Activated T-helper 1 cell treated with anti-CD3 and anti-CD28 coated beads, Interleukin-2, amount 50 U/mL, for 16 hours (primary cell): Measurements from ENCODE around the gene PTPN14.

Source experiments
- DNase-seq, 2 donors: peaks; one replicate each; pipeline ENCODE4 v3.0.0-alpha.2; 2020; ENCODE audit warnings: low read depth in 1 of 2, low spot score in 1 of 2

PTPN14 gene

GRCh38 chr1:214341459-214341858, 209.9 kb downstream of the PTPN14 start:
- DNase-seq = no peak

GRCh38 chr1:214338212-214338611, 213.2 kb downstream of the PTPN14 start:
- no peak for DNase-seq

- DNase-seq = no peak
Measured at GRCh38 chr1:214337511-214337910, 213.9 kb downstream of the PTPN14 start.

- DNase-seq = no peak
Measured at GRCh38 chr1:214337015-214337414, 214.4 kb downstream of the PTPN14 start.

GRCh38 chr1:214335567-214335966, 215.8 kb downstream of the PTPN14 start:
- no peak for DNase-seq

GRCh38 chr1:214332946-214333798, 218.2 kb downstream of the PTPN14 start:
- no peak for DNase-seq

GRCh38 chr1:214331827-214332423, 219.5 kb downstream of the PTPN14 start:
- DNase-seq = peak in 1 of 2 donors; percentile 25

GRCh38 chr1:214331180-214331579, 220.2 kb downstream of the PTPN14 start:
- no peak for DNase-seq

- DNase-seq = no peak
Measured at GRCh38 chr1:214330715-214331114, 220.7 kb downstream of the PTPN14 start.

- no peak for DNase-seq
Measured at GRCh38 chr1:214330222-214330621, 221.2 kb downstream of the PTPN14 start.

- no peak for DNase-seq
Measured at GRCh38 chr1:214329470-214330220, 221.8 kb downstream of the PTPN14 start.

- peak; percentile 50 to 56 for DNase-seq
Measured at GRCh38 chr1:214328770-214329469, 222.5 kb downstream of the PTPN14 start.

GRCh38 chr1:214327514-214327913, 223.9 kb downstream of the PTPN14 start:
- DNase-seq = no peak

GRCh38 chr1:214326406-214326805, 225.0 kb downstream of the PTPN14 start:
- DNase-seq = no peak

- DNase-seq = no peak
Measured at GRCh38 chr1:214324896-214325800, 226.3 kb downstream of the PTPN14 start.

GRCh38 chr1:214321705-214322453, 229.5 kb downstream of the PTPN14 start:
- no peak for DNase-seq

GRCh38 chr1:214319938-214320337, 231.5 kb downstream of the PTPN14 start:
- no peak for DNase-seq

- no peak for DNase-seq
Measured at GRCh38 chr1:214318956-214319736, 232.3 kb downstream of the PTPN14 start.

GRCh38 chr1:214318356-214318755, 233.0 kb downstream of the PTPN14 start:
- no peak for DNase-seq
